Measurements from ENCODE around the gene PRDX5.

DNA sequence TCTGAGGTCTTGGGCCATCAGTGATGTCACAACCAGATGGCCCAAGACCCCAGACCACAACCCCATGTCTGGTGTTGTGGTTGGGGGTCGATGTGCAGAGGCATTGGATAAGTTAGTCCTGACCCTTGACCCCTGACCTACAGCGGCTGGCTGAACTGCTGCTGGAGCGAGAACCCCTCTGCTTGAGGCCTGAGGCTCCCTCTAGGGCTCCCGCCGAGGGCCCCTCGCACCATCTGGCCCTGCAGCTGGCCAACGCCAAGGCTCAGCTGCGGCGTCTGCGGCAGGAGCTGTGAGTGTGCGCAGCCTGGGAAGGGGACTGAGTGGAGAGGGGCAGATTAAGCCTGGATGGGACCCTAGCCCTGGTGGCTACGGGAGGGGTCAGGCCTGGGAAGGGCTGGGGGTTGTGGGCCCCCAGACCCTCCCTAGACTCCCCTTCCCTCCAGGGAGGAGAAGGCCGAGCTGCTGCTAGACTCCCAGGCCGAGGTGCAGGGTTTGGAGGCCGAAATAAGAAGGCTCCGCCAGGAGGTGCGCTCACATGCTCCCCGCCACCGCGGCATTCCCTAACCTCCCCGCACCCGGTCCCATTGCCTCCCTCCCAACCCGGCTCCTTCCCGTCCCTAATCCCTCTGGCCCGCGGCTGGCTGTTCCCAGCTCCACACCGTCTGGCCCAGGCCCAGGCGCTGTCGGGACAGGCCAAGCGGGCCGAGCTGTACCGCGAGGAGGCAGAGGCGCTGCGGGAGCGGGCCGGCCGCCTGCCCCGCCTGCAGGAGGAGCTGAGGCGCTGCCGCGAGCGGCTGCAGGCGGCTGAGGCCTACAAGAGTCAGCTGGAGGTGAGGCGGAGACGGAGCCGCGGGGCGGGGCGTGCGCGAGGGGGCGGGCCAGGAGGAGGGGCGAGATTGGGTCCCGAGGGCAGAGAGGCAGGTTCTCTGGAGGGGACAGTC is 24.2 kb downstream of the PRDX5 start:
- TF ChIP-seq EZH2 (IDR thresholded peaks at IDR 0.05; ENCODE audit: borderline replicate concordance, low read length): no peak
- TF ChIP-seq, protein P1, sequence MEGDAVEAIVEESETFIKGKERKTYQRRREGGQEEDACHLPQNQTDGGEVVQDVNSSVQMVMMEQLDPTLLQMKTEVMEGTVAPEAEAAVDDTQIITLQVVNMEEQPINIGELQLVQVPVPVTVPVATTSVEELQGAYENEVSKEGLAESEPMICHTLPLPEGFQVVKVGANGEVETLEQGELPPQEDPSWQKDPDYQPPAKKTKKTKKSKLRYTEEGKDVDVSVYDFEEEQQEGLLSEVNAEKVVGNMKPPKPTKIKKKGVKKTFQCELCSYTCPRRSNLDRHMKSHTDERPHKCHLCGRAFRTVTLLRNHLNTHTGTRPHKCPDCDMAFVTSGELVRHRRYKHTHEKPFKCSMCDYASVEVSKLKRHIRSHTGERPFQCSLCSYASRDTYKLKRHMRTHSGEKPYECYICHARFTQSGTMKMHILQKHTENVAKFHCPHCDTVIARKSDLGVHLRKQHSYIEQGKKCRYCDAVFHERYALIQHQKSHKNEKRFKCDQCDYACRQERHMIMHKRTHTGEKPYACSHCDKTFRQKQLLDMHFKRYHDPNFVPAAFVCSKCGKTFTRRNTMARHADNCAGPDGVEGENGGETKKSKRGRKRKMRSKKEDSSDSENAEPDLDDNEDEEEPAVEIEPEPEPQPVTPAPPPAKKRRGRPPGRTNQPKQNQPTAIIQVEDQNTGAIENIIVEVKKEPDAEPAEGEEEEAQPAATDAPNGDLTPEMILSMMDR (IDR thresholded peaks at IDR 0.05; ENCODE audit: low read length): peak; percentile 52

All from OCI-LY1 (cell line).